ENCODE measurements around the gene GMCL1.

GMCL1 gene

DNA sequence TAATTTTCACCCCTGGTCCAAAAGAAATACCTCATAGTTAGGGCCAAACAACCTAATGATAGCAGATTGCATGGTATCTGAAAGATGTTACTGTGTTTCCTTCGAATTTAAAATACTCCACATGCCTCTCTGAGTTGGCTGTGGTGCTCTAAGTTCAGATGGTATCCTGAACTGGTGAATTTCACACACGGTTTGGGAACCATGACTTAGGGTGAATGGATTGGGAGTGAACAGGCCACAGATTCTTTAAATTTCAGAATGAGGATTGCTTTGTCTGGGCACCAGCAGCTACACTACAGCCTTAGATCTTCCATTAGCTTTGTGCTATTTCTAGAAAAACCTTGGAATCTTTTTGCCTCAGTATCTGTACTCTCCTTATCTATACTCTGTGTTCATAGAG, 6.2 kb downstream of the GMCL1 start:
- TF ChIP-seq, protein P1, sequence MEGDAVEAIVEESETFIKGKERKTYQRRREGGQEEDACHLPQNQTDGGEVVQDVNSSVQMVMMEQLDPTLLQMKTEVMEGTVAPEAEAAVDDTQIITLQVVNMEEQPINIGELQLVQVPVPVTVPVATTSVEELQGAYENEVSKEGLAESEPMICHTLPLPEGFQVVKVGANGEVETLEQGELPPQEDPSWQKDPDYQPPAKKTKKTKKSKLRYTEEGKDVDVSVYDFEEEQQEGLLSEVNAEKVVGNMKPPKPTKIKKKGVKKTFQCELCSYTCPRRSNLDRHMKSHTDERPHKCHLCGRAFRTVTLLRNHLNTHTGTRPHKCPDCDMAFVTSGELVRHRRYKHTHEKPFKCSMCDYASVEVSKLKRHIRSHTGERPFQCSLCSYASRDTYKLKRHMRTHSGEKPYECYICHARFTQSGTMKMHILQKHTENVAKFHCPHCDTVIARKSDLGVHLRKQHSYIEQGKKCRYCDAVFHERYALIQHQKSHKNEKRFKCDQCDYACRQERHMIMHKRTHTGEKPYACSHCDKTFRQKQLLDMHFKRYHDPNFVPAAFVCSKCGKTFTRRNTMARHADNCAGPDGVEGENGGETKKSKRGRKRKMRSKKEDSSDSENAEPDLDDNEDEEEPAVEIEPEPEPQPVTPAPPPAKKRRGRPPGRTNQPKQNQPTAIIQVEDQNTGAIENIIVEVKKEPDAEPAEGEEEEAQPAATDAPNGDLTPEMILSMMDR (IDR thresholded peaks at IDR 0.05; ENCODE audit: low read length, missing control alignments), result no peak
- DNase-seq (ENCODE audit: low read depth), result no peak
- H3K4me3 ChIP-seq (replicated peaks; ENCODE audit: low read depth, low read length), result no peak overlapping the region

DNA sequence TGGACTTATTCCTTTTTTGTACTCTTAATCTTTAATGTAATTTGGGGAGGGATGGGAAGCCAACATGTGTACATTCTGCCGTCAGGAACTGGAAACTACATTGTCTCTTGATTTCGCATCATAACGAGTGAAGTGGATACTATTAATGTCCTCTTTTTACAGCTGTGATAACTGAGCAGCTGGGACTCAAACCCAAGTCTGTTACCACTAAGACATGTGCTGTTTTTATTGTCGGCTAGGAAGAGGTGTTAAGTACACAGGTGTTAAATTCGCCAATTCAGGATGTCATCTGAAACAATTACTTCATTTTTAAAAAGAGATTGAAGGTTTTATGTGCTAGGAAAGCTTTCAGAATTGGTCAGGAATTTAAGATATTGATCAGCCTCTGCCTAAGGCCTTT, 6.9 kb downstream of the GMCL1 start:
- H3K4me3 ChIP-seq (replicated peaks; ENCODE audit: low read depth, low read length), result no peak overlapping the region
- no peak for DNase-seq (ENCODE audit: low read depth)
- TF ChIP-seq, protein P1 (IDR thresholded peaks at IDR 0.05; ENCODE audit: low read length, missing control alignments), result no peak

DNA sequence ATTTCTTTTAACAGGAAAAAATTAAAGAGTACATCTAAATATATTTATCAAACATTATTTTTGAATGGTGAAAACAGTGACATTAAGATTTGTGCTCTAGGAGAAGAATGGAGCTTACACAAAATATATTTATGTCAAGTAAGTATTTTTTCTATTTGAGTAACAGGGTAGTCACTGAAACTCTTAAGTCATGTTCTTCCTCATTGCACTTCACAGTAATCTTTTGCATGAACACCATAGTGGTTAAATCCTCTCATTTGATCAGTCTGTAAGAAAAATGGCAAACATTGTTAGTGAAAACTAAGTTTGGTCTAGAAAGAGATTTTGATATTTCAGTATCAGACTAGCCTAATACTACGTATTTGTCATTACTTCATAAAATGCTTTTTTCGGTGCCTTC, 8.1 kb downstream of the GMCL1 start:
- no peak for DNase-seq (ENCODE audit: low read depth)
- TF ChIP-seq, protein P1 (IDR thresholded peaks at IDR 0.05; ENCODE audit: low read length, missing control alignments), result no peak
- no peak overlapping the region for H3K4me3 ChIP-seq (replicated peaks; ENCODE audit: low read depth, low read length)

DNA sequence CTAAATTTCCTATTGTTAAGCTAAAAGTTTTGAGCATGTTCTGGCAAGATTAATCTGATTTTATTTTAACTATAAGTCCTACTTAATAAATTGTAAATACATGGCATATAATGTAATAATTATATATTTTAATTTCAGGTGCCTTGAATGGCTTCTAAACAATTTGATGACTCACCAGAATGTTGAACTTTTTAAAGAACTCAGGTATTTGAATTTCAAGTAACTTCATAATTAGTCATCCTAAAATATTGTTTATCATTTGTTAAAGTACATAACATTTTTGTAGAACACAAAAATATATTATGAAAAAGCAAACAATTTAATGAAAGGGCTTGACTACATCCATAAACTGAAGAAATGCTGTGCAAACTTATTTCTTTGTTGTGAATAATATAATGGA, 14.5 kb downstream of the GMCL1 start:
- DNase-seq (ENCODE audit: low read depth), result no peak
- TF ChIP-seq, protein P1 (IDR thresholded peaks at IDR 0.05; ENCODE audit: low read length, missing control alignments), result no peak
- no peak overlapping the region for H3K4me3 ChIP-seq (replicated peaks; ENCODE audit: low read depth, low read length)

DNA sequence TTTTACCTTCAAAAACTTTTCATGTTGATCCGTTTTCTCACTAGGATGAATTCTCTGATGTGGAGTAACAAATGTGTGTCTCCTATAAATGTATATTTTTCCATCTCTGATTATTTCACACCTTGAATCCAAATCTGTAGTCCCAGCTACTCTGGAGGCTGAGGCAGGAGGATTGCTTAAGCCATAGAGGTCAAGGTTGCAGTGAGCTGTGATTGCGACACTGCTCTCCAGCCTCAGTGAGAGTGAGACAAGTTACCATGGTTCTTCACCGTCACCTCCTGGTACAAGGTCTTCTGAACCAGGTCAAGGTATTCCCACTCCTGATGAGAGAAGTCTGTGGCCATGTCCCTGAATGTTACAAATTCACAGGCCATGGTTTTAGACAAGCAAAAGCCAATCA, 15.1 kb downstream of the GMCL1 start:
- TF ChIP-seq, protein P1 (IDR thresholded peaks at IDR 0.05; ENCODE audit: low read length, missing control alignments), result no peak
- DNase-seq (ENCODE audit: low read depth), result no peak
- no peak overlapping the region for H3K4me3 ChIP-seq (replicated peaks; ENCODE audit: low read depth, low read length)

DNA sequence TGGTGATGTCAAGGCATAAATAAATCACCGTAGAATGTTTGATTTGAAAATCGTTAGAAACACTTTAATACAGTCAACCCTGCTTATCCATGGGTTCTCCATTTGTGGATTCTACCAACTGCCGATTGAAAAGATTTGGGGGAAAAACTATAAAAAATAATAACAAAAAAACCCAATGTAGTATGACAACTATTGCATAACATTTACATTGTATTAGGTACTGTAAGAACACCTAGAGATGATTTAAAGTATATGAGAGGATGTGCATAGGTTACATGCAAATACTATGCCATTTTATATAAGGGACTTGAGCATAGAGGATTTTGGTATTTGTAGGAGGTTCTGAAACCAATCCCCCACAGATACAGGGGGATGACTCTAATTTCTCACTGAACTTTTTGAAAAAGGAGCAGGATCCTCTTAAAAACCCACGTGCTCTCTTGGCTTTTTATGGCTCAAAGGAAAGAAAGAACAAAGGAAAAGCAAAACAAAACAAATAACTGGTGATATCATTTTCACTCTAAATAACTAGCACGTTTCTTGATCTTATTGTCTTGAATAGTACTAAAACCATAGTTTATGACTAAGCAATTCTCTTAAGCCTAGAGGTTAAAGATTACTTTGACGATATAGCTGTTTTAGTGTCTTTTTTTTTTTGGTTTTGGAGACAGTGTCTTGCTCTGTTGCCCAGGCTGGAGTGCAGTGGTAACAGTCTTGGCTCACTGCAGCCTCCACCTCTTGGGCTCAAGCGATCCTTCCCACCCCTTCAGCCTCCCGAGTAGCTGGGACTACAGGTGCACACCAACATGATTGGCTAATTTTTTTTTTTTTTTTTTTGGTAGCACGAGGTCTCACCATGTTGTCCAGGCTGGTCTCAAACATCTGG, 17.0 kb downstream of the GMCL1 start:
- no peak for DNase-seq (ENCODE audit: low read depth)
- TF ChIP-seq, protein P1 (IDR thresholded peaks at IDR 0.05; ENCODE audit: low read length, missing control alignments), result no peak
- no peak overlapping the region for H3K4me3 ChIP-seq (replicated peaks; ENCODE audit: low read depth, low read length)
